Loucy (cell line): ENCODE data around the gene CST9L.

Source experiments
- CTCF ChIP-seq: fragments of 200-600 bp; sonication (generic); conservative IDR thresholded peaks from 2 replicates; pipeline ENCODE4 v1.5.1; 2014; ENCODE audit warnings: mild to moderate bottlenecking, antibody characterized with exemption, low read length
- EZH2phosphoT487 ChIP-seq: fragments of 200-600 bp; IDR thresholded peaks from 2 replicates; pipeline ENCODE4 v1.6.1; 2018; ENCODE audit warnings: antibody characterized with exemption, mild to moderate bottlenecking, moderate library complexity, borderline replicate concordance

- TF ChIP-seq CTCF, result no peak
- no peak for TF ChIP-seq EZH2phosphoT487
These were observed 39.3 kb downstream of the CST9L start for GRCh38 chr20:23528867-23529431.
